GM10266 (cell line): ENCODE data around the gene ABTB1.
"Not testable (repeated sequence)": the region's sequence is repeated elsewhere in the genome, so short reads cannot be mapped to it uniquely, and the experiment has no call there.

Source experiments
- DNase-seq: peaks from one replicate; pipeline ENCODE4 v3.0.0; 2012; ENCODE audit errors: extremely low spot score
- CTCF ChIP-seq: IDR thresholded peaks from 2 replicates; pipeline ENCODE4 v1.5.1; 2012; ENCODE audit warnings: mild to moderate bottlenecking, low read depth; ENCODE audit not compliant: control insufficient read depth, insufficient read depth; ENCODE audit errors: missing control alignments

ABTB1 gene

GRCh38 chr3:127677541-127678314 is 5.0 kb downstream of the ABTB1 start:
- no peak for TF ChIP-seq CTCF
- DNase-seq: no peak

GRCh38 chr3:127678315-127678599 is 5.5 kb downstream of the ABTB1 start:
- DNase-seq: no peak
- TF ChIP-seq CTCF: no peak

- DNase-seq: no peak
Observed at GRCh38 chr3:127678611-127679533, 6.1 kb downstream of the ABTB1 start.

GRCh38 chr3:127679534-127680145 is 6.9 kb downstream of the ABTB1 start:
- TF ChIP-seq CTCF: no peak
- no peak for DNase-seq

More at GRCh38 chr3:127678611-127679533, 6.1 kb downstream of the ABTB1 start:
- no peak for TF ChIP-seq CTCF

GRCh38 chr3:127680146-127680661 is 7.5 kb downstream of the ABTB1 start:
- no peak for TF ChIP-seq CTCF
- no peak for DNase-seq

GRCh38 chr3:127680798-127681221 is 8.1 kb downstream of the ABTB1 start:
- no peak for DNase-seq
- TF ChIP-seq CTCF: no peak

GRCh38 chr3:127682175-127682554 is 9.4 kb downstream of the ABTB1 start:
- DNase-seq: not testable (repeated sequence)
